IMR-90 (cell line): ENCODE results near the gene LAMTOR4. TPM values are rescaled to one million over a fixed set of nuclear protein-coding genes. Genes with fewer than 3 reads are reported as not detected.

ENCODE experiments used
- ATAC-seq: fragments of 200-7000 bp; cut with Tn5 transposase; 2 replicates; pipeline ENCODE4 v1.9.1; 2020; ENCODE audit warnings: low read depth, mild to moderate bottlenecking, moderate library complexity
- BruUV-seq: library from RNA; stranded (reverse); fragments of 400-500 nt; replicated peaks from 2 replicates; lab custom pipeline; 2021; lab: Mats Ljungman, UMichigan
- CTCF ChIA-PET: fragments of 300-600 bp; formaldehyde crosslinking; extraction: SDS; loops from one replicate; lab custom pipeline; 2021; ENCODE audit warnings: antibody characterized with exemption; lab: Yijun Ruan, JAX
- POLR2A ChIA-PET: fragments of 300-600 bp; sonication (Branson Sonifier 250); formaldehyde crosslinking; loops from one replicate; lab custom pipeline; 2022; ENCODE audit warnings: antibody characterized with exemption; ENCODE audit not compliant: unreplicated experiment; lab: Charles Lee
- DNase-seq: peaks from one replicate; pipeline ENCODE4 v3.0.0; 2013
- H2AFZ ChIP-seq: replicated peaks from 2 replicates; pipeline ENCODE3; 2013; ENCODE audit warnings: low read length, mild to moderate bottlenecking; ENCODE audit not compliant: poor library complexity
- H2AK5ac ChIP-seq: 2 replicates; pipeline ENCODE4 v1.6.1; 2013; ENCODE audit warnings: low read depth, low read length, inconsistent platforms
- H2AK9ac ChIP-seq: replicated peaks from 2 replicates; pipeline ENCODE3; 2013; ENCODE audit warnings: mild to moderate bottlenecking, low read depth, low read length, moderate library complexity; ENCODE audit not compliant: poor library complexity
- H2BK120ac ChIP-seq: 2 replicates; pipeline ENCODE4 v1.6.1; 2013; ENCODE audit warnings: low read depth, low read length, inconsistent platforms
- H2BK15ac ChIP-seq: 3 replicates; pipeline ENCODE4 v1.6.1; 2013; ENCODE audit warnings: low read depth, low read length, inconsistent platforms
- H2BK20ac ChIP-seq: 2 replicates; pipeline ENCODE4 v1.6.1; 2013; ENCODE audit warnings: low read depth, mild to moderate bottlenecking, inconsistent platforms, low read length, moderate library complexity
- H2BK5ac ChIP-seq: 2 replicates; pipeline ENCODE4 v1.6.1; 2013; ENCODE audit warnings: mild to moderate bottlenecking, low read depth, low read length, inconsistent platforms; ENCODE audit not compliant: poor library complexity, severe bottlenecking
- H3K14ac ChIP-seq: replicated peaks from 2 replicates; pipeline ENCODE4 v1.6.1; 2013; ENCODE audit warnings: low read depth, low read length, inconsistent platforms
- H3K18ac ChIP-seq: 2 replicates; pipeline ENCODE4 v1.6.1; 2013; ENCODE audit warnings: low read depth, low read length, control low read depth
- H3K23ac ChIP-seq: 2 replicates; pipeline ENCODE4 v1.6.1; 2013; ENCODE audit warnings: low read depth, low read length, inconsistent platforms
- H3K27ac ChIP-seq: 2 replicates; pipeline ENCODE4 v1.5.1; 2013; ENCODE audit warnings: mild to moderate bottlenecking, control low read depth, low read length; ENCODE audit not compliant: insufficient read depth
- H3K27me3 ChIP-seq: 2 replicates; pipeline ENCODE4 v1.6.1; 2013; ENCODE audit warnings: low read length; ENCODE audit not compliant: control insufficient read depth, insufficient read depth
- H3K36me3 ChIP-seq: 2 replicates; pipeline ENCODE4 v1.6.1; 2013; ENCODE audit warnings: low read length, mixed read lengths; ENCODE audit not compliant: control insufficient read depth, insufficient read depth
- H3K4ac ChIP-seq: 2 replicates; pipeline ENCODE4 v1.6.1; 2013; ENCODE audit warnings: low read depth, low read length, inconsistent platforms
- H3K4me1 ChIP-seq: 2 replicates; pipeline ENCODE4 v1.6.1; 2013; ENCODE audit warnings: low read length, mixed read lengths; ENCODE audit not compliant: control insufficient read depth, insufficient read depth
- H3K4me2 ChIP-seq: 2 replicates; pipeline ENCODE4 v1.6.1; 2013; ENCODE audit warnings: low read depth, mild to moderate bottlenecking, control low read depth, low read length, moderate library complexity
- H3K4me3 ChIP-seq: 2 replicates; pipeline ENCODE4 v1.5.1; 2013; ENCODE audit warnings: low read depth, mild to moderate bottlenecking, control low read depth, low read length, moderate library complexity; ENCODE audit not compliant: insufficient read depth
- H3K56ac ChIP-seq: 2 replicates; pipeline ENCODE4 v1.6.1; 2013; ENCODE audit warnings: low read length, inconsistent platforms; ENCODE audit not compliant: insufficient read depth; ENCODE audit errors: extremely low read depth
- H3K79me1 ChIP-seq, 2 experiments: 2 replicates each; pipeline ENCODE4 v1.6.1; 2013; ENCODE audit warnings: low read length in 2 of 2, inconsistent platforms in 1 of 2, low read depth in 1 of 2
- H3K9ac ChIP-seq: 2 replicates; pipeline ENCODE4 v1.6.1; 2013; ENCODE audit warnings: low read depth, low read length, control low read depth
- H3K9me1 ChIP-seq: 2 replicates; pipeline ENCODE4 v1.6.1; 2013; ENCODE audit warnings: low read length, inconsistent platforms; ENCODE audit not compliant: insufficient read depth
- H3K9me3 ChIP-seq: 2 replicates; pipeline ENCODE4 v1.6.1; 2013; ENCODE audit warnings: low read length; ENCODE audit not compliant: control insufficient read depth, insufficient read depth
- H4K20me1 ChIP-seq: 2 replicates; pipeline ENCODE4 v1.6.1; 2013; ENCODE audit warnings: low read length, inconsistent platforms; ENCODE audit not compliant: insufficient read depth
- H4K5ac ChIP-seq: 2 replicates; pipeline ENCODE4 v1.6.1; 2013; ENCODE audit warnings: mild to moderate bottlenecking, low read depth, low read length, control low read depth
- H4K8ac ChIP-seq, 2 experiments: 2 replicates each; pipeline ENCODE4 v1.6.1; 2013; ENCODE audit warnings: low read depth in 2 of 2, low read length in 2 of 2, control low read depth in 1 of 2, inconsistent platforms in 1 of 2
- H4K91ac ChIP-seq: 2 replicates; pipeline ENCODE4 v1.6.1; 2013; ENCODE audit warnings: low read depth, low read length, inconsistent platforms; ENCODE audit not compliant: insufficient read depth
- CEBPB ChIP-seq: IDR thresholded peaks from 2 replicates; pipeline ENCODE4 v1.6.1; 2012; ENCODE audit warnings: low read depth, low read length, improper control_type of control experiment
- CHD1 ChIP-seq: IDR thresholded peaks from 2 replicates; pipeline ENCODE4 v1.6.1; 2012; ENCODE audit warnings: low read depth, low read length, improper control_type of control experiment
- ELK1 ChIP-seq: fragments of 150-350 bp; IDR thresholded peaks from 2 replicates; pipeline ENCODE4 v1.6.1; 2016; ENCODE audit warnings: low read depth, mild to moderate bottlenecking, low read length, moderate library complexity, borderline replicate concordance
- FOS ChIP-seq: fragments of 150-350 bp; IDR thresholded peaks from 2 replicates; pipeline ENCODE4 v1.6.1; 2016; ENCODE audit warnings: low read depth, low read length
- MXI1 ChIP-seq: IDR thresholded peaks from 2 replicates; pipeline ENCODE4 v1.6.1; 2012; ENCODE audit warnings: low read depth, mild to moderate bottlenecking, low read length, moderate library complexity, borderline replicate concordance
- NFE2L2 ChIP-seq: fragments of 150-350 bp; IDR thresholded peaks from 2 replicates; pipeline ENCODE4 v1.6.1; 2016; ENCODE audit warnings: low read depth, mild to moderate bottlenecking, low read length
- POLR2A ChIP-seq: IDR thresholded peaks from 2 replicates; pipeline ENCODE4 v1.6.1; 2012; ENCODE audit warnings: mild to moderate bottlenecking, low read depth, low read length
- RAD21 ChIP-seq: IDR thresholded peaks from 2 replicates; pipeline ENCODE4 v1.6.1; 2012; ENCODE audit warnings: low read length, improper control_type of control experiment
- RFX5 ChIP-seq: IDR thresholded peaks from 2 replicates; pipeline ENCODE4 v1.8.0; 2012; ENCODE audit warnings: low read depth, mild to moderate bottlenecking, low read length, moderate library complexity
- SMC3 ChIP-seq: fragments of 150-350 bp; IDR thresholded peaks from 2 replicates; pipeline ENCODE4 v1.6.1; 2016; ENCODE audit warnings: low read depth, mild to moderate bottlenecking, antibody characterized with exemption, low read length, moderate library complexity
- WGBS, 2 experiments: methylation state at CpG; one replicate each; pipeline versions ENCODE4 v1.1.5 to v1.1.7; 2013; ENCODE audit warnings: missing lambda C conversion rate in 2 of 2; ENCODE audit not compliant: insufficient read length in 1 of 2; ENCODE audit errors: extremely low coverage in 2 of 2; 5-methylcytosine and 5-hydroxymethylcytosine counted together
- dilution Hi-C: fragments of 300-500 bp; cut with HindIII; formaldehyde crosslinking; loops from one replicate; pipeline ENCODE4 v1.14.3; 2018; ENCODE audit warnings: low sequenced_read_pairs; ENCODE audit not compliant: unreplicated experiment
- in situ Hi-C: fragments of 300-500 bp; cut with MboI; formaldehyde crosslinking; loops from 3 replicates; pipeline ENCODE4 v1.14.3; 2019; ENCODE audit warnings: low sequenced_read_pairs, inconsistent platforms, mixed read lengths
- intact Hi-C: fragments of 100-400 bp; cut with micrococcal nuclease; formaldehyde crosslinking; loops from 2 replicates; pipeline ENCODE4 v1.10.0; 2022
- polyA plus RNA-seq, 3 experiments: library from polyadenylated mRNA; depleted of rRNA; stranded (reverse); fragments of >200 nt; gene quantifications; 2 replicates each; pipeline ENCODE4 v1.2.3, GENCODE V29; 2012; ENCODE audit warnings: low replicate concordance in 1 of 3
- total RNA-seq: library from RNA; depleted of rRNA; stranded (reverse); fragments of >200 nt; gene quantifications from 2 replicates; pipeline ENCODE4 v1.2.3, GENCODE V29; 2012

The LAMTOR4 gene
- total and polyA plus RNA-seq, 2 of the 4 experiments (the other 2 are of a cell fraction) = 134 to 268 TPM

DNA sequence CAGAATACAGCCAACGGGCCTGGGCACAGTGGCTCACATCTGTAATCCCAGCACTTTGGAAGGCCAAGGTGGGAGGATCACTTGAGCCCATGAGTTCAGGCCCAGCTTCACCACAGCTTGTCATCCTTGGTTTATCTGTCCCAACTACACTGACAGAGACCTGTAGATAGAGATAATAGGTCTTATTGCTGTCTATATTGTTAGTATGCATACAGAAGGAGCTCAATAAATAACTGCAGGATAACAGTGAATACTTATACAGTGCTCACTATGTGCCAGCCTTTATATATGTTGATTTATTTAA lies 28.0 kb upstream of the LAMTOR4 start:
- Histone ChIP-seq H3K9me1 (peaks cover 17% of the 10 kb centered on the region), H3K4me2 (peak overlapping the region; percentile 84), H3K9ac (peak overlapping the region; percentile 67), H3K18ac (no peak overlapping the region), H4K5ac (peak overlapping the region; percentile 11), H2AK9ac (peak overlapping the region; percentile 87), H2BK120ac (no peak overlapping the region), H3K27me3 (no peaks in the 10 kb centered on the region), H3K4me3 (peak overlapping the region; percentile 61), H3K14ac (peak overlapping the region; percentile 15; the same call in 1 of the 2 replicates), H3K4ac (peak overlapping the region; percentile 85), H4K20me1 (no peaks in the 10 kb centered on the region; the same call in 1 of the 2 replicates), H2AK5ac (peak overlapping the region; percentile 13; the same call in 1 of the 2 replicates), H3K56ac (peak overlapping the region; percentile 24; the same call in 1 of the 2 replicates), H3K23ac (peak overlapping the region; percentile 66; the same call in 1 of the 2 replicates), H4K8ac (peak overlapping the region; percentile 48 to 77; a peak in 2 of 4 replicates), H2BK15ac (peak overlapping the region; percentile 19; the same call in 1 of the 3 replicates), H3K27ac (peak overlapping the region; percentile 45), H2BK5ac (peak overlapping the region; percentile 73), H2BK20ac (no peak overlapping the region), H4K91ac (peak overlapping the region; percentile 42; the same call in 1 of the 2 replicates), H3K79me1 (peaks cover 28 to 54% of the 10 kb centered on the region in 2 experiments), H3K4me1 (peaks cover 6% of the 10 kb centered on the region; the same call in 1 of the 2 replicates), H2AFZ (peak overlapping the region; percentile 96), H3K9me3 (no peaks in the 10 kb centered on the region), H3K36me3 (peaks cover 4% of the 10 kb centered on the region; the same call in 1 of the 2 replicates)
- dilution Hi-C loops = no loop called here
- in situ Hi-C loops = no loop called here
- BruUV-seq = no TSS peak
- WGBS, 2 experiments = no CpG with 5 or more reads among the region's 1 CpG
- DNase-seq (no peak), ATAC-seq (no peak)
- CTCF ChIA-PET = interaction anchor here (0.7 kb wide), 1 partner anchor 10 kb away, joined by 3 read pairs; no protein-coding TSS in a partner anchor
- TF ChIP-seq NFE2L2 = no peak
- TF ChIP-seq RAD21 = no peak
- no peak for TF ChIP-seq CEBPB
- TF ChIP-seq MXI1 = no peak
- no peak for TF ChIP-seq CHD1
- TF ChIP-seq ELK1 = no peak
- TF ChIP-seq RFX5 = no peak
- no peak for TF ChIP-seq POLR2A
- TF ChIP-seq SMC3 = no peak
- TF ChIP-seq FOS = no peak
- intact Hi-C loops = no loop called here
- POLR2A ChIA-PET = interaction anchor here (0.6 to 1.4 kb wide), 2 partner anchors 19 to 276 kb away, joined by 3 to 6 read pairs; partner anchors contain the start of gene AP4M1
